DMS153 (cell line): ENCODE measurements around the gene CCDC86.
"Not testable (repeated sequence)": the region's sequence is repeated elsewhere in the genome, so short reads cannot be mapped to it uniquely, and the experiment has no call there.

Experiments
- DNase-seq: peaks from one replicate; lab custom pipeline; 2025; lab: John Stamatoyannopoulos, UW

The CCDC86 gene, protein sequence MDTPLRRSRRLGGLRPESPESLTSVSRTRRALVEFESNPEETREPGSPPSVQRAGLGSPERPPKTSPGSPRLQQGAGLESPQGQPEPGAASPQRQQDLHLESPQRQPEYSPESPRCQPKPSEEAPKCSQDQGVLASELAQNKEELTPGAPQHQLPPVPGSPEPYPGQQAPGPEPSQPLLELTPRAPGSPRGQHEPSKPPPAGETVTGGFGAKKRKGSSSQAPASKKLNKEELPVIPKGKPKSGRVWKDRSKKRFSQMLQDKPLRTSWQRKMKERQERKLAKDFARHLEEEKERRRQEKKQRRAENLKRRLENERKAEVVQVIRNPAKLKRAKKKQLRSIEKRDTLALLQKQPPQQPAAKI

DNA sequence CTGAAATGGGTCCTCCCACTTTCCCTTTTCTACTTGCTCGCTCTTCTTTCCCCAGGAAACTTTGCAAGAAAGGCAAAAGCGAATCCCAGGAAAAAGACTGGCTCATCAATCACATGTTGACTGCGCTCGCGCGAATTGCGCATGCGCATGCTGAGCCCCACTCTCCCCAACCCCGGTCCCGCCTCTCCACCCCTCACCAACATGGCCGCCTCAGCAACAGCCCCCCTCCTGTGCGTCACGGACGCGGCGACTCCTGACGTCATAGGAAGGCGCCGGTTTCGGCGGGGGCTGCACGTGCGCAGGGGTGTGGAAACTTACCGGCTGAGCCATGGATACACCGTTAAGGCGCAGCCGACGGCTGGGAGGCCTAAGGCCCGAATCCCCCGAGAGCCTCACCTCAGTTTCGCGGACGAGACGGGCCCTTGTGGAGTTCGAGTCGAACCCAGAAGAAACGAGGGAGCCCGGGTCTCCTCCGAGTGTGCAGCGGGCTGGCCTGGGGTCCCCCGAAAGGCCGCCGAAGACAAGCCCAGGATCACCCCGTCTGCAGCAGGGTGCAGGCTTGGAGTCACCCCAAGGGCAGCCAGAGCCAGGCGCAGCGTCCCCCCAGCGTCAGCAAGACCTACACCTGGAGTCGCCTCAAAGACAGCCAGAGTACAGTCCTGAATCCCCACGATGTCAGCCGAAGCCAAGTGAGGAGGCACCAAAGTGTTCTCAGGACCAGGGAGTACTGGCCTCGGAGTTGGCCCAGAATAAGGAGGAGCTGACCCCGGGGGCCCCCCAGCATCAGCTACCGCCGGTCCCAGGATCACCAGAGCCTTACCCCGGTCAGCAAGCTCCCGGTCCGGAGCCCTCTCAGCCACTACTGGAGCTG, at the start of gene CCDC86:
Gene CCDC86, plus strand, starts transcription at position 317 of the 871 bp plus-strand sequence. Its CDS starts 12 bp downstream, at position 329.
- DNase-seq, result peak; percentile 77

DNA sequence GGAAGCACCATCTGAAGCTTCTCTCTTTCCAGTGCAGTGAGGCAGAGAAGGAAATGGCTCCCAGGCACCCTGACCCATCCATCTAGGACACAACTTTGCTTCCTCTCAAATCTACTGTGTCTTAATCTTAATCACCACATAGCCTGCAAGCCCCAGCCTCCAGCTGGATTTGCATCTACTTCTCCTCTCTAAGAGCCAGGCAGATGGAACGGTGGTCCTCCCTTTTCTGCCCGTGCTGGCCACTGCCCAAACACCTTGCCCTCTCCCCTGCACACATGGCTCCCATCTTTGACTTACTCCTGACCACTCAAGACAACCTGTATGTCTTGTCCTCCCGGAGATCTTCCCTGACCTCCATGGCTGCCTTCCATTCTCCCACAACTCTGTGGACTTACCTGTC, 49.4 kb upstream of the CCDC86 start:
- DNase-seq, result no peak

DNA sequence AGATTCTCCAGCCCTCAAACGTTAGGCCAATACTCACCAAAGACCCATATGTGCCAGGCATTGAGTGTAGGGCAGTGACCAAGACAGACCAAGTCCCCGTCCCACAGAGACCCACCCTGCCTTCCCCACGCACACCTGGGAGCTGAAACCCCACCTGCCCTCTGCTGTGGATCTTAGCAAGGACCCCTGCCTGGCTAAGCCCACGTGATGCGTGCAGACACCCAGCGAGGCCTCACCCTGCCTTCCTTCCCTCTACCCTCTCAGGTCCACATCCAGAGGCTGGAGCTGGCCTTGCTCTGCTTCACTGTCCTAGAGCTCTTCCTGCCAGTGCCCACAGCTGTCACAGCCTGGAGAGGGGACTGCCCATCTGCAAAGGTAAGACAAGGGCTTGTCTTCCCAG, 46.6 kb upstream of the CCDC86 start:
- DNase-seq, result no peak

- no peak for DNase-seq
Observed at GRCh38 chr11:60797846-60798630, 43.9 kb upstream of the CCDC86 start.

- no peak for DNase-seq
Observed at GRCh38 chr11:60798631-60799030, 43.3 kb upstream of the CCDC86 start.

GRCh38 chr11:60801194-60801593, 40.7 kb upstream of the CCDC86 start:
- DNase-seq, result no peak

DNA sequence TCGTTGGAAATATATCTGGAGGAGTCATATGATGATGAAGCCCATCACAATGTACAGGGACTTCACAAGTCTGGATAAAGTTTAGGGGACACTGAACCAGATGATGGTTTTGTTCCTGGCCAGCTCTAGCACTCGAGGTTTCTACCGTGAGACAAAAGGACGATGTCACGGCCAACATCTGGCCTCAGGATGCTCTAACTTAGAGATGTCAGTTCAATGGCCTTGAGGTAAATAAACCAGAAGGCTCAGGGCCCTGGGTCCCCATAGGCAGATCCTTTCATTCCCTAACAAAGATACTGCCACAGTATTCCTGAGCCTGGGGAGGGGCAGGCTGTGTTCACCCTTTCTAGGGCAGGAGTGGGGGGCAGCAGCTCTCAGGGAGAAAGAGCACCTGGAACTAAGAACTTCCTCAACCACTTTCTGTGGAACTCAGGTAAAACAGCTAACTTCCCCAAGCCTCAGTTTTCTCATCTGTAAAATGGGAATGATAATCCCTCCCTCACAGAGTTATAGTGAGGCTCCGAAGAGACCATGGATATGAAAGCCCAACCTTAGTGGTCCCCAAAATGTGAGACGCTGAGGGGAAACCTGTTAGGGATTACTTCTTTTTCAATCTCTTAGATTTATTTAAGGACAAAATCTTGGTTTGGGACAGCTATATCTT, 38.5 kb upstream of the CCDC86 start:
- no peak for DNase-seq

DNA sequence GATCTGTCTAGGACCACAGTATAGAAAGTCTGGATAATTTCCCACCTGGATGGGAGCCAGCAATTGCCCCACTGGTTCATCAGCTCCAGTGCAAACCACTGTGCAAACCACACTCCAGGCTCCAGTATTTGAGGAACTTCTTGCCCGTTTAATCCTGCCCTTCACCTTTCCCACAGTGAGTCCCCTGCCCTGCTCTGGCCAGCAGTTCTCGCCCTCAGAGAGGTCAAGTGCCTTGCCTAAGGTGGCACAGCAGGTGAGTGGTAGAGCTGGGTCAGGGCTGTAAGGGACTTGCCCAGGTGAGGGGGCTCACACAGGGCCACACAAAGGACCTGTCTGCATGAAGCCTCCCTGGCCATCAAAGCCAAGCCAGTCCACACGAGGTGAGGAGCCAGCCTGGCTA, 32.7 kb upstream of the CCDC86 start:
- DNase-seq, result no peak

DNA sequence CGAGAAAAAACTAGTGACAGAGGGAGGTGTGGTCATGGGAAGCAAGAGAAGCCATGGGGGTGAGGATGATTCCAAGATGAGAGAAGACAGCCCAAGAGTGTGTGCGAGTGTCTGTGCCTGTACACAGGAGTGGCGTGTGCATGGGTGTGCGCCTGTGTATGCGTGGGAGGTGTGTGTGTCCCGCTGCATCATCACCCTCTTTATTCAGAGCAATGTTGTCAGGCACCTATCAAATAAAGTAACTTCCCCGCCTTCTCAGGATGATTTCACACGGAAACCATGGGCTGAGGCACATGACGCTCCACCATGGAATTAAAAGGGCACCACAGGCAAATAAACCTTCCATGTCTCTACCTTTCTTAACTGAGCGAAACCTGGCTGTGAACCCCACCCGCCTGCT, 32.2 kb upstream of the CCDC86 start:
- DNase-seq, result no peak

DNA sequence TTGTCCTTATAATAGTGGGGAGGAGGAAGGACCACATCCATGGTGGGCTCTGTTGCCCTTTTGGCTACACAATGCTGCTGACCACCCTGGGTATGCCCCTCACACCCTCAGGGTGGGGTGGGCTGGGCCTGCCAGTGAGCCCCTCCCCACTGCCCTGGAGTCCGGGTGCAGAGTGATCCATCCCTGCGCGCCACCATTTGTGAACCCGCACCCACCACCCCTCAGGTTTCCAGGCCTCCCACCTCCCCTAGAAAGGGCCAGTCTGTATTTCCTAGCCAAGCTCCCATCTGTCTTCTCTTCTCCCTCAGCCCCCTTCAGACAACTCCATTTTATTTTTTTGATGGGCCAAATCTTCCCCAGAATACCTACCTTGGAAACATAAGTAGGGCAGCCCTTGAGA, 31.8 kb upstream of the CCDC86 start:
- DNase-seq, result no peak

GRCh38 chr11:60810569-60810968, 31.3 kb upstream of the CCDC86 start:
- peak; percentile 56 for DNase-seq

DNA sequence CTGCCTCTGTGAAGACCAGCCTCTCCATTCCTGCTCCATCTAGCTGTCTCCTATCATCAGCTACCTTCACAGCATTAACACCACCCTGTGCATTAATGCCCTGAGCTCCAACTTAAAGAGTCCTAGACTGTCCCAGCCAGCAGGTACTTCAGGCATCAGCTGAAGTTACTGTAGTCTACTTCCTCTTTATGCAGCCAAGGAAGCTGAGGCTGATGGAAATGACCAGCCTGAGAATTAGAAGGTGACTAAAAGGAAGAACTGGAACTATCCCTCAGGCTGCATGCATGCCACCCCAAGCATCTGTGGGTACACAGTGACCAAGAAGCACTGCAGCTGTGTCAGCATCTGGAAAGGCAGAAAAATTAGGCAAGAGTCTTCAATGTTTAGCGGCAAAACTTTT, 28.6 kb upstream of the CCDC86 start:
- no peak for DNase-seq

- DNase-seq, result no peak
Observed at GRCh38 chr11:60814112-60814511, 27.8 kb upstream of the CCDC86 start.

GRCh38 chr11:60816590-60817157, 25.2 kb upstream of the CCDC86 start:
- no peak for DNase-seq

DNA sequence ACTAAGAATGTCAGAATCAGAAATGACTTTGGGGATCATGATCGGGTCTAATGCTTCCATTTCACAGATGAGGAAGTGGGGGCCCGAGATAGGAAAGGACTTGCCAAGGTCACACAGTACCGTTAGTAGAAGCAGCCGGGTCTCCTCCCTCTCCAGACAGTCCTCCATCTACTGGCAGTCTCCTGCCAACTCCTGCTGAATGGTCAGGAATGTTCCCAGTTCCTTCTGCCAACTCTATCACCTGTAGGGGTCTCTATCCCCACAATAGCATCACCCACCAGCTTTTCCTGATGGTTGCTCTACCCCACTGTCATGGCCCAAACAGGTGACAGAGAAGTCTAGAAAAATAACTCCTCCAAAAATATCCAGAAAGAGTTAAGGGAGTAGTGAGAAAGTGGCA, 23.9 kb upstream of the CCDC86 start:
- DNase-seq, result no peak

DNA sequence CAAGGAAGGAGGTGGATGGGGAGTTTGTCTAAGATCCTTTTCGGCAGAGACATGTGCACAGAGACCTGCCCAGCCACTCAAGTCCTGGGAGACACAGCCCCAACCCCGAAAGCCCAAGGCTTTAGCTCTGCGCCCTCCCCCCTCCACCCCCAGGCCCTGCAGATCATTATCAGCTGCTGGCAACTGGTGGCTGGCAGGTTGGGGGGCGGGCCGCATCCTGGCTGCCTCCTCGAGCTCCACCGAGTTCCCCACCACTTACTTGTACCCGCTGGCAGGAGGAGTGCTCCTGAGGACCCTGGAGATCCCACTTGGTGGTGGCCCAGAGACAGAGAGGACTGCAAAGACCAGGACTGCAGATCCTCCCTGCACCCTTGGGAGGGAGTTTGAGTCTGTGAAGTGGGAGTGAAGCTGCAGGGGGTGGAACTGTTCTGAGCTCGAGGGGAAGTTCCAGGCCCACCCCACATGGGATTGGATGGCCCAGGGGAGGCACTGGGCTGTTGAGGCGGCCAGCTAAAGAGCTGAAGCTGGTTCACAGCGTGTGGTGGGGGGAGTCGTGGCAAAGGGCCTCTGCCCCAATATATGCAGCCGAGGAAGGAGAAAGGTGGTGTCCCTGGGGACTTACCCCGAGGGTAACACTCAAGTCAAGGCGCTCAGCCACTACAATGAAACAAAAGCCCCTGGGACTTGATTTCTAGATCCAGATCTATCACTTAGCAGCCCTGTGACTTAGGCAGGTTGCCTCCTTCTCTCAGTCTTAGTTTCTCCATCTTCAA, 19.9 kb upstream of the CCDC86 start:
- no peak for DNase-seq

GRCh38 chr11:60823745-60824306, 18.1 kb upstream of the CCDC86 start:
- DNase-seq, result not testable (repeated sequence)

- DNase-seq, result no peak
Observed at GRCh38 chr11:60825118-60825517, 16.8 kb upstream of the CCDC86 start.

GRCh38 chr11:60825790-60826189, 16.1 kb upstream of the CCDC86 start:
- no peak for DNase-seq

DNA sequence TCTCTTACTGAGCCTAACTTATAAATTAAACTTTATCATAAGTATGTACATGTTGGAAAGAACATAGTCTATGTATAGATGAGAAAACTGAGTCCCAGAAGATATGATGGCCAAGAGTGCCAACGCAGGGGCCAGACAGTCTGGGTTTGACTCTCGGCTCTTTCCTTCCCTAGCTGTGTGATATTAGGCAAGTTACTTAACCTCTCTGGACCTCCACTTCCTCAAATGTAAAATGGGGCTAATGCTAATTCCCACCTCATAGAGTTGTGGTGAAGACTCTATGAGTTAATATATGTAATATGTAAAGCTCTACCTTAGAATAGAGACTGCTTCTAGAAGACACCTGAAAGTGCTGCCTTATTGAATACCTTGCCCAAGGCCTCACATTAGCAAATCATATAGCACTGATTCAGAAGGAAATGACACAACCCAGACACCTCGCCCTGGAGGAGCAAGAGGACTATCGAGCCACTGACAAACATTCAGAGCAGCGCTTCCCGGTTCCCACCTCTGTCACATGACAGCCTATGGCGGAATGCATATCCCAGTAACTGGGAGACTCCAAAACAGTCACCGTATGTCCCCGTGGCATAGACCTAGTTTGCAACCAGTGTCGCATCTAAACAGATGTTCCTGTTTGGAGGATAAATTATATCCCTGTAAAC, 11.3 kb upstream of the CCDC86 start:
- no peak for DNase-seq
